PFSK-1 (cell line): ENCODE results near the gene EMSY.

ENCODE experiments used
- POLR2AphosphoS5 ChIP-seq: IDR thresholded peaks from 2 replicates; pipeline ENCODE4 v1.6.1; 2012; ENCODE audit warnings: low read depth, mild to moderate bottlenecking, control low read depth, low read length, moderate library complexity
- SIN3A ChIP-seq: IDR thresholded peaks from 2 replicates; pipeline ENCODE4 v1.6.1; 2012; ENCODE audit warnings: mild to moderate bottlenecking, low read length, moderate library complexity, borderline replicate concordance; ENCODE audit not compliant: insufficient read depth
- TAF1 ChIP-seq: IDR thresholded peaks from 2 replicates; pipeline ENCODE4 v1.6.1; 2012; ENCODE audit warnings: low read length, control low read depth, borderline replicate concordance; ENCODE audit not compliant: insufficient read depth
- TF ChIP-seq, protein P1 (sequence below), 2 experiments: IDR thresholded peaks; 2 replicates each; pipeline versions ENCODE4 v1.6.1 to v1.8.0; 2011 to 2012; ENCODE audit warnings: low read depth in 2 of 2, low read length in 2 of 2, control low read depth in 1 of 2, inconsistent platforms in 1 of 2, mild to moderate bottlenecking in 1 of 2, moderate library complexity in 1 of 2; ENCODE audit not compliant: insufficient read depth in 1 of 2

DNA sequence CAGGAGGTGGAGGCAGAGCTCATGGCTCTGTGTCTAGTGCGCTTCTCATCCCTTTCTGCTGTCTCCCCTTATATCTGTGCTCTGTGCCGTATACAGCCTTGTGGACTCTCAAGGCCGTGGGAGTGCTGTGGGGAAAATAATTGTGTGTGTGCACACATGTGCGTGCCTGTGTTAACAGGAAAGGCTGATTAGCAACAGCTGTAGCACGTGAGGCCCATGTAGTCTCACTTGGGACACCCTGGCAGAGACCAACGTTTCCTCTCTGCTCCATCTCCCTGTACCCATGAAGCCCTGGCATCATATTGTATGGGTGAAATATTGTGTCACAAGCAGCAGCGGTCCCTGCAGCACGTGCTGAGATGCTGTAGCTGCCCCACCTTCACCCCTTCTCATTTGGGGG, 116.4 kb downstream of the EMSY start:
- no peak for TF ChIP-seq POLR2AphosphoS5
- no peak for TF ChIP-seq TAF1
- TF ChIP-seq, protein P1, sequence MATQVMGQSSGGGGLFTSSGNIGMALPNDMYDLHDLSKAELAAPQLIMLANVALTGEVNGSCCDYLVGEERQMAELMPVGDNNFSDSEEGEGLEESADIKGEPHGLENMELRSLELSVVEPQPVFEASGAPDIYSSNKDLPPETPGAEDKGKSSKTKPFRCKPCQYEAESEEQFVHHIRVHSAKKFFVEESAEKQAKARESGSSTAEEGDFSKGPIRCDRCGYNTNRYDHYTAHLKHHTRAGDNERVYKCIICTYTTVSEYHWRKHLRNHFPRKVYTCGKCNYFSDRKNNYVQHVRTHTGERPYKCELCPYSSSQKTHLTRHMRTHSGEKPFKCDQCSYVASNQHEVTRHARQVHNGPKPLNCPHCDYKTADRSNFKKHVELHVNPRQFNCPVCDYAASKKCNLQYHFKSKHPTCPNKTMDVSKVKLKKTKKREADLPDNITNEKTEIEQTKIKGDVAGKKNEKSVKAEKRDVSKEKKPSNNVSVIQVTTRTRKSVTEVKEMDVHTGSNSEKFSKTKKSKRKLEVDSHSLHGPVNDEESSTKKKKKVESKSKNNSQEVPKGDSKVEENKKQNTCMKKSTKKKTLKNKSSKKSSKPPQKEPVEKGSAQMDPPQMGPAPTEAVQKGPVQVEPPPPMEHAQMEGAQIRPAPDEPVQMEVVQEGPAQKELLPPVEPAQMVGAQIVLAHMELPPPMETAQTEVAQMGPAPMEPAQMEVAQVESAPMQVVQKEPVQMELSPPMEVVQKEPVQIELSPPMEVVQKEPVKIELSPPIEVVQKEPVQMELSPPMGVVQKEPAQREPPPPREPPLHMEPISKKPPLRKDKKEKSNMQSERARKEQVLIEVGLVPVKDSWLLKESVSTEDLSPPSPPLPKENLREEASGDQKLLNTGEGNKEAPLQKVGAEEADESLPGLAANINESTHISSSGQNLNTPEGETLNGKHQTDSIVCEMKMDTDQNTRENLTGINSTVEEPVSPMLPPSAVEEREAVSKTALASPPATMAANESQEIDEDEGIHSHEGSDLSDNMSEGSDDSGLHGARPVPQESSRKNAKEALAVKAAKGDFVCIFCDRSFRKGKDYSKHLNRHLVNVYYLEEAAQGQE (IDR thresholded peaks at IDR 0.05; ENCODE audit: insufficient read depth in 1 of 2, low read depth in 2 of 2, low read length in 2 of 2): no peak
- TF ChIP-seq SIN3A: no peak
